Measurements from ENCODE around the gene KCNMB1. TPM values are rescaled to one million over a fixed set of nuclear protein-coding genes. Genes with fewer than 3 reads are reported as not detected.

KCNMB1 gene
- total and polyA plus RNA-seq, 2 of the 13 experiments (the other 11 are each of a cell fraction or from before 2014, with no cell fraction given) = not detected

DNA sequence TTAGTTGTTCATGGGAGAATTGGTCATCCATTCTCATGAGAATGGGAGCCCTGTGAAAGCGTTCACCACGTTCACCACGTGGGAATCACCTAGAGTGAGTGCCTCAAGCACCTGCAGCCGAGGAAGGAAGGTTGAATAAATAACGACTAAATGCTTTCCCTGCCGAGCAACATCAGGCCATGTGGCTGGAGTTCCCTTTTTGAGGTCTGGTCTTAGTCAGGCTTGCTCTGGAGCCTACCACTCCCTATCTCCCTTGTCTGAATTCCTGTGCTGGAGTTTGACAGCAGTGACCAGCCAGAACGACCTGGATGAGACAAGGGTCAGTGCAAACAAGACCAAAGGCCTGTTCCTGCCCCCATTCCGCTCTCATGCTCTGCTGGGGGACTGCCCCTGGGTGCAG is 28.5 kb downstream of the KCNMB1 start (continued):
- TF ChIP-seq ZC3H13 (CRISPR knock-in tag; IDR thresholded peaks at IDR 0.05) = no peak
- TF ChIP-seq HMGA1 (CRISPR knock-in tag; conservative IDR thresholded peaks at IDR 0.05) = no peak

DNA sequence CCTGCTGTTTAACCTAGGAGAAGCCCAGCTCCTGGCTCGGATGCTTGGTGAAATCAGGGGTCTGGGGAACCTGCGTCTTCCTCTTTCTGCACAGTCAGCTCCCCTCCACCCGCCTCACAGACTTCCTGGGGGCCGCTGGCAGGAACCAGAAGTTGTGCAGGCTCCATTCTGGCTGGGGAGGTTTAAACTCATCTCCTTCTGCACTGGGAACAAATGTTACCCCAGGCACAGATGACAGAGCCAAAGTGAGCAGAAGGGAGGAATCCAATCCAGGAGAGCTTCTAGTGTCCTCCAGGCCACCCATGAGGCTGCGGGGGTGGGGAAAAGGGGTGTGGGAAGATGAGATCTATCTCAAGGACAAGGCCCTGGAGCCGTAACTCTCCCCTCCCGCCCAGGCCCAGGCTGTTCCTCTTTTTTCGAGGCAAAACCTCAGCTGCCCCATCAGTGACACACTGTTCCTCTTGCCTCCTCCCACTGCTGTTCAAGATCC is 31.2 kb downstream of the KCNMB1 start:
- H3K36me3 ChIP-seq (replicated peaks in 1 of 2; ENCODE audit: control insufficient read depth in 1 of 2, insufficient read depth in 2 of 2, low read length in 2 of 2) = no peaks in the 10 kb centered on the region
- no peak overlapping the region for H3K27ac ChIP-seq (ENCODE audit: extremely low read length, insufficient read depth, low read length)
- no peaks in the 10 kb centered on the region for H3K4me1 ChIP-seq (ENCODE audit: insufficient read depth, low read length)
- no peak overlapping the region for H3K4me3 ChIP-seq (replicated peaks in 1 of 3; ENCODE audit: insufficient read depth in 1 of 3, low read depth in 2 of 3, low read length in 3 of 3)
- TF ChIP-seq, protein P1, sequence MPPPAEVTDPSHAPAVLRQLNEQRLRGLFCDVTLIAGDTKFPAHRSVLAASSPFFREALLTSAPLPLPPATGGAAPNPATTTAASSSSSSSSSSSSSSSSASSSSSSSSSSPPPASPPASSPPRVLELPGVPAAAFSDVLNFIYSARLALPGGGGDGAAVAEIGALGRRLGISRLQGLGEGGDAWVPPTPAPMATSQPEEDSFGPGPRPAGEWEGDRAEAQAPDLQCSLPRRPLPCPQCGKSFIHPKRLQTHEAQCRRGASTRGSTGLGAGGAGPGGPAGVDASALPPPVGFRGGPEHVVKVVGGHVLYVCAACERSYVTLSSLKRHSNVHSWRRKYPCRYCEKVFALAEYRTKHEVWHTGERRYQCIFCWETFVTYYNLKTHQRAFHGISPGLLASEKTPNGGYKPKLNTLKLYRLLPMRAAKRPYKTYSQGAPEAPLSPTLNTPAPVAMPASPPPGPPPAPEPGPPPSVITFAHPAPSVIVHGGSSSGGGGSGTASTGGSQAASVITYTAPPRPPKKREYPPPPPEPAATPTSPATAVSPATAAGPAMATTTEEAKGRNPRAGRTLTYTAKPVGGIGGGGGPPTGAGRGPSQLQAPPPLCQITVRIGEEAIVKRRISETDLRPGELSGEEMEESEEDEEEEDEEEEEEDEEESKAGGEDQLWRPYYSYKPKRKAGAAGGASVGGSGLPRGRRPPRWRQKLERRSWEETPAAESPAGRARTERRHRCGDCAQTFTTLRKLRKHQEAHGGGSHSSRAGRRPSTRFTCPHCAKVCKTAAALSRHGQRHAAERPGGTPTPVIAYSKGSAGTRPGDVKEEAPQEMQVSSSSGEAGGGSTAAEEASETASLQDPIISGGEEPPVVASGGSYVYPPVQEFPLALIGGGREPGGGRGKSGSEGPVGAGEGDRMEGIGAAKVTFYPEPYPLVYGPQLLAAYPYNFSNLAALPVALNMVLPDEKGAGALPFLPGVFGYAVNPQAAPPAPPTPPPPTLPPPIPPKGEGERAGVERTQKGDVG (CRISPR knock-in tag; IDR thresholded peaks at IDR 0.05; ENCODE audit: borderline replicate concordance) = no peak
- TF ChIP-seq ZNF253 (CRISPR knock-in tag; IDR thresholded peaks at IDR 0.05; ENCODE audit: borderline replicate concordance) (no peak), KDM5A (IDR thresholded peaks at IDR 0.05; ENCODE audit: borderline replicate concordance, low read length) (no peak), ZNF782 (CRISPR knock-in tag; IDR thresholded peaks at IDR 0.05; ENCODE audit: borderline replicate concordance) (no peak), TBX3 (IDR thresholded peaks at IDR 0.05; ENCODE audit: borderline replicate concordance) (no peak), JDP2 (CRISPR knock-in tag; IDR thresholded peaks at IDR 0.05; ENCODE audit: borderline replicate concordance) (no peak), FOXK2 (IDR thresholded peaks at IDR 0.05) (no peak), KMT2B (CRISPR knock-in tag; IDR thresholded peaks at IDR 0.05) (no peak)
- TF ChIP-seq, protein P2, sequence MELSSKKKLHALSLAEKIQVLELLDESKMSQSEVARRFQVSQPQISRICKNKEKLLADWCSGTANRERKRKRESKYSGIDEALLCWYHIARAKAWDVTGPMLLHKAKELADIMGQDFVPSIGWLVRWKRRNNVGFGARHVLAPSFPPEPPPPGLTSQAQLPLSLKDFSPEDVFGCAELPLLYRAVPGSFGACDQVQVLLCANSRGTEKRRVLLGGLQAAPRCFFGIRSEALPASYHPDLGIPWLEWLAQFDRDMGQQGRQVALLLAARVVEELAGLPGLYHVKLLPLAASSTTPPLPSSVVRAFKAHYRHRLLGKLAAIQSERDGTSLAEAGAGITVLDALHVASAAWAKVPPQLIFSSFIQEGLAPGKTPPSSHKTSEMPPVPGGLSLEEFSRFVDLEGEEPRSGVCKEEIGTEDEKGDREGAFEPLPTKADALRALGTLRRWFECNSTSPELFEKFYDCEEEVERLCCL (CRISPR knock-in tag; IDR thresholded peaks at IDR 0.05; ENCODE audit: borderline replicate concordance) = no peak
- H3K27me3 ChIP-seq (ENCODE audit: control insufficient read depth in 1 of 2, insufficient read depth in 2 of 2, low read length in 2 of 2) = peaks cover 1 to 9% of the 10 kb centered on the region in 2 experiments; a peak in 2 of 5 replicates
- intact Hi-C loops (cut with micrococcal nuclease; ENCODE audit: unreplicated experiment) (no loop called here), in situ Hi-C loops (cut with HindIII; ENCODE audit: extremely low pct_ligation_motif_present, low pct_unique_long_range_greater_than_20kb) (no loop called here)
- DNase-seq (ENCODE audit: low spot score) = no peak
- no peak for ATAC-seq
- POLR2A ChIA-PET = no interaction called here
- CTCF ChIA-PET (ENCODE audit: low intra/inter-chr PET ratio, low total read pairs) = no interaction called here
- H3K4me2 ChIP-seq (ENCODE audit: low read depth, low read length) = no peak overlapping the region
- H3K9me3 ChIP-seq (ENCODE audit: low read length) = no peaks in the 10 kb centered on the region
- no TSS peak for BruUV-seq (replicated peaks)
- no peak for FAIRE-seq
- H3K79me2 ChIP-seq (ENCODE audit: insufficient read depth, low read length) = no peaks in the 10 kb centered on the region
- H2AFZ ChIP-seq (ENCODE audit: low read length) = no peak overlapping the region
- no peak overlapping the region for H3K9ac ChIP-seq (ENCODE audit: insufficient read depth, low read depth, low read length)
- WGBS (ENCODE audit: low lambda C conversion rate) = 8% methylated on average over 7 of the region's 8 CpGs
- H4K20me1 ChIP-seq (ENCODE audit: insufficient read depth, low read length) = no peaks in the 10 kb centered on the region
